ENCODE measurements around the gene PPL.

GRCh38 chr16:4910828-4911227 lies 26.1 kb downstream of the PPL start:
- no peak for TF ChIP-seq CTCF (conservative IDR thresholded peaks at IDR 0.05; ENCODE audit: low read depth, low read length)
- TF ChIP-seq EZH2 (IDR thresholded peaks at IDR 0.05; ENCODE audit: borderline replicate concordance, low read depth, low read length, poor library complexity, severe bottlenecking), result no peak
